Neural crest cell (in vitro differentiated cells): Measurements from ENCODE around the gene SMCO1. TPM values are rescaled to one million over a fixed set of nuclear protein-coding genes. Genes with fewer than 3 reads are reported as not detected.
A peak's percentile ranks its signal among the peaks of the same experiment; 100 is the strongest.
"Not testable (repeated sequence)": the region's sequence is repeated elsewhere in the genome, so short reads cannot be mapped to it uniquely, and the experiment has no call there.

Experiments
- DNase-seq: peaks from one replicate; pipeline ENCODE4 v3.0.0; 2021; ENCODE audit warnings: low read depth, mixed read lengths, low spot score
- H3K27ac Mint-ChIP-seq: one replicate; pipeline ENCODE4 v1.8.0; 2021; ENCODE audit warnings: mild to moderate bottlenecking, mixed read lengths; ENCODE audit not compliant: unreplicated experiment
- H3K27me3 Mint-ChIP-seq: 2 replicates; pipeline ENCODE4 v1.8.0; 2021; ENCODE audit warnings: low read depth, mild to moderate bottlenecking, mixed read lengths
- H3K36me3 Mint-ChIP-seq: 2 replicates; pipeline ENCODE4 v1.8.0; 2021; ENCODE audit warnings: low read depth, mild to moderate bottlenecking, mixed read lengths
- H3K4me1 Mint-ChIP-seq: 2 replicates; pipeline ENCODE4 v1.8.0; 2021; ENCODE audit warnings: mixed read lengths
- H3K4me3 Mint-ChIP-seq: one replicate; pipeline ENCODE4 v1.8.0; 2021; ENCODE audit warnings: mild to moderate bottlenecking, mixed read lengths
- H3K9me3 Mint-ChIP-seq: 2 replicates; pipeline ENCODE4 v1.8.0; 2021; ENCODE audit warnings: mixed read lengths
- total RNA-seq: library from RNA; stranded (reverse); gene quantifications from 2 replicates; pipeline ENCODE4 v1.2.1, GENCODE V29; 2021
- TF ChIP-seq, protein P1 (sequence below): fragments of 200-600 bp; sonication (generic); conservative IDR thresholded peaks from 2 replicates; pipeline ENCODE4 v1.5.0; 2021; ENCODE audit warnings: antibody characterized with exemption, mild to moderate bottlenecking

Gene SMCO1
- total RNA-seq, 1 donor from 2014 or later = not detected

DNA sequence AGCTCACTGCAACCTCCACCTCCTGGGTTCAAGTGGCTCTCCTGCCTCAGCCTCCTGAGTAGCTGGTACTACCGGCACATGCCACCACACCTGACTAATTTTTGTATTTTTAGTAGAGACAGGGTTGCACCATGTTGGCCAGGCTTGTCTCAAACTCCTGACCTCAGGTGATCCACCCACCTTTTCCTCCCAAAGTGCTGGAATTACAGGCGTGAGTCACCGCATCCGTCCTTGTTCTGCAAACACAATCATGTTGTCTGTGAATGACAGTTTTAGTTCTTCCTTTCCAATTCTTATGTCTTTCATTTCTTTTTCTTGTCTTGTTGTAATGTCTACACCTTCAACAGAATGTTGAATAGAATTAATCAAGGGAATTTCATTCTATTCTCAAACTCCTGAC lies 16.3 kb upstream of the SMCO1 start:
- Mint-ChIP-seq H3K27ac (no peak overlapping the region), H3K4me1 (peaks cover 14% of the 10 kb centered on the region), H3K36me3 (peaks cover 4% of the 10 kb centered on the region), H3K9me3 (peaks cover 4% of the 10 kb centered on the region), H3K27me3 (peaks cover 30% of the 10 kb centered on the region), H3K4me3 (no peak overlapping the region)
- no peak for DNase-seq
- TF ChIP-seq, protein P1, sequence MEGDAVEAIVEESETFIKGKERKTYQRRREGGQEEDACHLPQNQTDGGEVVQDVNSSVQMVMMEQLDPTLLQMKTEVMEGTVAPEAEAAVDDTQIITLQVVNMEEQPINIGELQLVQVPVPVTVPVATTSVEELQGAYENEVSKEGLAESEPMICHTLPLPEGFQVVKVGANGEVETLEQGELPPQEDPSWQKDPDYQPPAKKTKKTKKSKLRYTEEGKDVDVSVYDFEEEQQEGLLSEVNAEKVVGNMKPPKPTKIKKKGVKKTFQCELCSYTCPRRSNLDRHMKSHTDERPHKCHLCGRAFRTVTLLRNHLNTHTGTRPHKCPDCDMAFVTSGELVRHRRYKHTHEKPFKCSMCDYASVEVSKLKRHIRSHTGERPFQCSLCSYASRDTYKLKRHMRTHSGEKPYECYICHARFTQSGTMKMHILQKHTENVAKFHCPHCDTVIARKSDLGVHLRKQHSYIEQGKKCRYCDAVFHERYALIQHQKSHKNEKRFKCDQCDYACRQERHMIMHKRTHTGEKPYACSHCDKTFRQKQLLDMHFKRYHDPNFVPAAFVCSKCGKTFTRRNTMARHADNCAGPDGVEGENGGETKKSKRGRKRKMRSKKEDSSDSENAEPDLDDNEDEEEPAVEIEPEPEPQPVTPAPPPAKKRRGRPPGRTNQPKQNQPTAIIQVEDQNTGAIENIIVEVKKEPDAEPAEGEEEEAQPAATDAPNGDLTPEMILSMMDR = no peak

DNA sequence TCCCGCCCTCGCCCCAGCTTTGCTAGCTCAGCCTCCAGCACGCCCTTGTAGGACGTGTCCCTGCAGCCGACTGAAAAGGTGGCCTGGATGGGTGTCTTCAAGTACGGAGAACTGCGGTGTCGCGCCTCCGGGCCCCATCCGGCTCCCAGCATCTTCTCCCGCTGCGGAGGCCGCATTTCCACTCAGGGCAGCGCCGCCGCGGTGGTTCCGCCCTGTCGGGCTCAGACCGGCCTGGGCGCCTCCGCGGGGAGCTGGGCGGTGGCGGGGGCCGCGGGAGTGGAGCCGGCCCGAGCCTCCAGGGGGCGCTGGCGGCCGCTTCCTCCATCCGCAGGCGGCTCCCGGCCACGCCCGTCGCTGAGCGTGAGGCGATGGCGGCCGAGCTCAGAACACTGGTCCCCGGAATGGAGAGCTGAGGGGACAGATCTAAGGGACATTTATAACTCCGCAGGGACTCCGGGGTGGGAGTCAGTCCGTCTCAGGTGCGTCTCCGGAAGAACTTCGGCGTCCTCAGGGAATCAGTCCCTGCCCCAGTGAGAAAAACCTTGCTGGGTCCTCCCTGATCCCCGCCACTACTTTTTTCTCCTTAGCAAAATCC lies 13.6 kb upstream of the SMCO1 start:
- TF ChIP-seq, protein P1 = peak; percentile 83
- no peak overlapping the region for H3K27ac Mint-ChIP-seq
- peaks cover 13% of the 10 kb centered on the region for H3K4me1 Mint-ChIP-seq
- H3K4me3 Mint-ChIP-seq = peak overlapping the region; percentile 49
- peaks cover 25% of the 10 kb centered on the region for H3K27me3 Mint-ChIP-seq
- DNase-seq = peak; percentile 86
- H3K9me3 Mint-ChIP-seq = peaks cover 4% of the 10 kb centered on the region
- H3K36me3 Mint-ChIP-seq = peaks cover 4% of the 10 kb centered on the region

DNA sequence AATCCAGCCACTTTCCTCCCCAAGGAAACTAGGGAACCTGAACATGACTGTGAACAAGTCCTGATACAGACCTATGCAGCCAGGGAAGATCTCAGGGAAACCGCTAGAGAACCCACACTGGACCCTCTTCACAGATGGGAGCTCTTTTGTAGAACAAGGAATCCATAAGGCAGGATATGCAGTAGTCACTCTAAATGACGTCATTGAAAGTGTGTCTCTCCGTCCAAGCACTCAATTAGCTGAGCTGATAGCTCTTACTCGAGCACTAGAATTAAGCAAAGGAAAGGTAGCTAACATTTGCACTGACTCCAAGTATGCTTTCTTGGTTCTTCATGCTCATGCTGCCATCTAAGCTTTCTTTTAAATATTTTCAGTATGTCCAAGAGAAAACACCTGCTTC lies 10.0 kb upstream of the SMCO1 start:
- H3K27ac Mint-ChIP-seq = no peak overlapping the region
- H3K9me3 Mint-ChIP-seq = peaks cover 13% of the 10 kb centered on the region
- TF ChIP-seq, protein P1 = no peak
- no peak for DNase-seq
- H3K4me3 Mint-ChIP-seq = no peak overlapping the region
- no peaks in the 10 kb centered on the region for H3K4me1 Mint-ChIP-seq
- peaks cover 3% of the 10 kb centered on the region for H3K27me3 Mint-ChIP-seq
- peaks cover 13% of the 10 kb centered on the region for H3K36me3 Mint-ChIP-seq

DNA sequence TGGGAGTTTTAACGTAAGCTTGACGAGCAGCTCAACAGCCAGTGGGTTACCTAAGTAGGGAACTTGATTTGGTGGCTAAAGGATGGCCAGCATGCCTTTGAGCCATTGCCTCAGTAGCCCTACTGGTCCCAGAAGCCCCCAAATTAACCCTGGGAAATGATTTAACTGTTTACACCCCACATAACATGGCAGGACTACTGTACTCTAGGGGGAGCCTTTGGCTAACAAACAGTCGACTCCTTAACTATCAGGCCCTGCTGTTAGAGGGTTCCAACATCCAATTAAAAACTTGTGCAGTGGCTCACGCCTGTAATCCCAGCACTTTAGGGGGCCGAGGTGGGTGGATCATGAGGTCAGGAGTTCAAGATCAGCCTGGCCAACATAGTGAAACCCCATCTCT lies 9.4 kb upstream of the SMCO1 start:
- Mint-ChIP-seq H3K9me3 (peaks cover 17% of the 10 kb centered on the region), H3K4me3 (no peak overlapping the region), H3K4me1 (no peaks in the 10 kb centered on the region), H3K27me3 (peaks cover 3% of the 10 kb centered on the region), H3K27ac (no peak overlapping the region), H3K36me3 (peaks cover 17% of the 10 kb centered on the region)
- no peak for DNase-seq
- TF ChIP-seq, protein P1 = no peak

DNA sequence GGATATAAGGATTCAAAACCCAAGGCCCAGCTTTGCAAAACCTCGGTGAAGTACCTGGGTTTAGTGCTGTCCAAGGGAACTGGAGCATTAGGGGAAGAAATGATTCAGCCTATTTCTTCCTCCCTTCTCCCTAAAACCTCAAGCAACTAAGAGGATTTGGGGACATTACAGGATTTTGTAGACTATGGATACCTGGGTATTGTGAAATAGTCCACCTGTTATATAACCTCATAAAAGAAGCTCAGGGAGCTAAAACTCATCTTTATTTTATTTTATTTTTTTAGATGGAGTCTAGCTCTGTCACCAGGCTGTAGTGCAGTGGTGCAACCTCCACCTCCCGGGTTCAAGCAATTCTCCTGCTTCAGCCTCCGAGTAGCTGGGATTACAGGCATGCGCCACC lies 8.7 kb upstream of the SMCO1 start:
- no peak overlapping the region for H3K27ac Mint-ChIP-seq
- H3K27me3 Mint-ChIP-seq = peaks cover 3% of the 10 kb centered on the region
- peaks cover 21% of the 10 kb centered on the region for H3K36me3 Mint-ChIP-seq
- H3K4me1 Mint-ChIP-seq = no peaks in the 10 kb centered on the region
- H3K4me3 Mint-ChIP-seq = no peak overlapping the region
- H3K9me3 Mint-ChIP-seq = peaks cover 24% of the 10 kb centered on the region
- no peak for DNase-seq
- TF ChIP-seq, protein P1 = no peak

DNA sequence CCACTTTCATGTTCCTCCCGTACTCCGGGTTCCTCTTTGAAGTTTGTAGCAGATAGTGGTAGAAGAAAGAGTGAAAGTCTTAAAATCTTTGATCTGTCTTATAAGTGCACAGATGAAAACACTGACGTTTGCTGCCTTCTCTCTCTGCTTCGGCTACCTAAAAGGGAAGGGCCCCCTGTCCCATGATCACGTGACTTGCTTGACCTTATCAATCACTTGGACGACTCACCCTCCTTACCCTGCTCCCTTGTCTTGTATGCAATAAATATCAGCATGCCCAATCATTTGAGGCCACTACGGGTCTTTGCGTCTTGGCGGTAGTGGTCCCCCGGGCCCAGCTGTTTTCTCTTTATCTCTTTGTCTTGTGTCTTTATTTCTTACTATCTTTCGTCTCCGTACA lies 6.1 kb upstream of the SMCO1 start:
- Mint-ChIP-seq H3K36me3 (peaks cover 23% of the 10 kb centered on the region), H3K9me3 (peaks cover 30% of the 10 kb centered on the region)
- not testable (repeated sequence) for H3K4me3 Mint-ChIP-seq, DNase-seq, H3K4me1 Mint-ChIP-seq, H3K27me3 Mint-ChIP-seq, H3K27ac Mint-ChIP-seq
